Fibroblast of mammary gland (primary cell): ENCODE results near the gene LEFTY1.
"Not testable (repeated sequence)": the region's sequence is repeated elsewhere in the genome, so short reads cannot be mapped to it uniquely, and the experiment has no call there.

ENCODE experiments used
- DNase-seq: peaks from one replicate; pipeline ENCODE4 v3.0.0-alpha.2; 2010; ENCODE audit warnings: low read depth
- H3K4me3 ChIP-seq: 2 replicates; pipeline ENCODE4 v1.5.1; 2011; ENCODE audit warnings: low read depth, mild to moderate bottlenecking, low read length, moderate library complexity; ENCODE audit not compliant: control insufficient read depth
- TF ChIP-seq, protein P1 (sequence below): conservative IDR thresholded peaks from 2 replicates; pipeline ENCODE4 v1.5.1; 2011; ENCODE audit warnings: low read depth, low read length, inconsistent platforms; ENCODE audit not compliant: control insufficient read depth, insufficient read depth

The LEFTY1 gene

DNA sequence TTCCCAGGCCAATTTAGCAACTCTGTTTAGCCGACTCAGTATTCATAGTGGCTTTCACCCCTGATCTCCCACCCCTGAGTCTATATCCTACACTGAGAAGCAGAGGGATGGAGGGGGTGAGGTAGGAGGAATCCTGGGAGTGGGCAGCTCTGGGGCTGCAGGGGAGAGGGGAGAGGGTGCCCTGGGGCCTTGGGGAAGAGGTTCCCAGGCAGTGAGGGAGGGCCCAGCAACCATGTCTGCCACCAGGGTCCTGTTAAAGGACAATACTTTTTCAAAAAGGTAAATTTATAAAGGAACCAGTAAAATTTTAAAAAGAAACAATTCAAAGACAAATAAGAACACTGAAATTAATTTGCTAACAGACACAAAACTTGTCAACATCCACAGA, 48.7 kb downstream of the LEFTY1 start:
- TF ChIP-seq, protein P1, sequence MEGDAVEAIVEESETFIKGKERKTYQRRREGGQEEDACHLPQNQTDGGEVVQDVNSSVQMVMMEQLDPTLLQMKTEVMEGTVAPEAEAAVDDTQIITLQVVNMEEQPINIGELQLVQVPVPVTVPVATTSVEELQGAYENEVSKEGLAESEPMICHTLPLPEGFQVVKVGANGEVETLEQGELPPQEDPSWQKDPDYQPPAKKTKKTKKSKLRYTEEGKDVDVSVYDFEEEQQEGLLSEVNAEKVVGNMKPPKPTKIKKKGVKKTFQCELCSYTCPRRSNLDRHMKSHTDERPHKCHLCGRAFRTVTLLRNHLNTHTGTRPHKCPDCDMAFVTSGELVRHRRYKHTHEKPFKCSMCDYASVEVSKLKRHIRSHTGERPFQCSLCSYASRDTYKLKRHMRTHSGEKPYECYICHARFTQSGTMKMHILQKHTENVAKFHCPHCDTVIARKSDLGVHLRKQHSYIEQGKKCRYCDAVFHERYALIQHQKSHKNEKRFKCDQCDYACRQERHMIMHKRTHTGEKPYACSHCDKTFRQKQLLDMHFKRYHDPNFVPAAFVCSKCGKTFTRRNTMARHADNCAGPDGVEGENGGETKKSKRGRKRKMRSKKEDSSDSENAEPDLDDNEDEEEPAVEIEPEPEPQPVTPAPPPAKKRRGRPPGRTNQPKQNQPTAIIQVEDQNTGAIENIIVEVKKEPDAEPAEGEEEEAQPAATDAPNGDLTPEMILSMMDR = no peak
- no peak overlapping the region for H3K4me3 ChIP-seq
- no peak for DNase-seq

DNA sequence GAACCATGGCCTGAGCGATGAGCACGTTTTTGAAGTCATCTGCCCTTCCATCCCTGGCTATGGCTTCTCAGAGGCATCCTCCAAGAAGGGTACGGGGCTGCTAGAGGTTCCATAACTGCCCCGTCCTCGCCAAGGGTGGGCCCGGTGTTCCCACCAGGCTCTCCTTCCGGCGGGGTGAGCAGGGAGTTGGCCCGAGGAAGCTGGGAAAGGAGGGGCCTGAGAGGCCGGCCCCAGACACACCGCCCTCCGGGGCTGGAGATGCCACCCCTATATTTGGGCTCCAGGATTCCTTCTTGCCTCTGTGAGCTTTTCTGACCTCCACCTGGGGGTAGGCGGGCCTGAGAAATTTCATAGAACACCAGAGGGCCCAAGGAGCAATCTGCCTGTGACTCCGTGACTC, 50.2 kb downstream of the LEFTY1 start:
- TF ChIP-seq, protein P1 = no peak
- no peak overlapping the region for H3K4me3 ChIP-seq
- no peak for DNase-seq

DNA sequence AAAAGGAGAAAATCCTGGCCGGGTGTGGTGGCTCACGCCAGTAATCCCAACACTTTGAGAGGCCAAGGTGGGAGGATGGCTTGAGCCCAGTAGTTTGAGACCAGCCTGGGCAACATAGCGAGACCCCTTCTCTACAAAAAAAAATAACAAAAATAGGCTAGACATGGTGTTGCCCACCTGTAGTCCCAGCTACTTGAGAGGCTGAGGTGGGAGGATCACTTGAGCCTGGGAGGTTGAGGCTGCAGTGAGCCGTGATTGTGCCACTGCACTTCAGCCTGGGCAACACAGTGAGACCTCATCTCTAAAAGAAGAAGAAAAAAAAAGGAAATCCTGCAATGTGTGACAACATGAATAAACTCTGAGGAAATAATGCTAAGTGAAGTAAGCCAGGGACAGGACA, 52.6 kb downstream of the LEFTY1 start:
- not testable (repeated sequence) for DNase-seq, H3K4me3 ChIP-seq
